Measurements from ENCODE around the gene ADTRP.

The ADTRP gene

GRCh38 chr6:11685481-11686093 lies 93.0 kb downstream of the ADTRP start:
- no peak overlapping the region for H3K27ac ChIP-seq

GRCh38 chr6:11684901-11685480 lies 93.6 kb downstream of the ADTRP start:
- in situ Hi-C loops (cut with HindIII; ENCODE audit: low pct_ligation_motif_present, low sequenced_read_pairs), result no loop called here
- no peak overlapping the region for H3K27ac ChIP-seq

More at GRCh38 chr6:11685481-11686093, 93.0 kb downstream of the ADTRP start:
- in situ Hi-C loops (cut with HindIII; ENCODE audit: low pct_ligation_motif_present, low sequenced_read_pairs), result no loop called here
- H3K36me3 ChIP-seq (replicated peaks), result no peaks in the 10 kb centered on the region
- TF ChIP-seq CTCF (IDR thresholded peaks at IDR 0.05; ENCODE audit: low read depth, low read length, missing control alignments), result no peak
- no peaks in the 10 kb centered on the region for H3K27me3 ChIP-seq (replicated peaks)
- no peak overlapping the region for H3K4me3 ChIP-seq (ENCODE audit: low read depth, low read length)
- peak; percentile 68 for DNase-seq

GRCh38 chr6:11683871-11684270 lies 94.7 kb downstream of the ADTRP start:
- no peak for DNase-seq
- in situ Hi-C loops (cut with HindIII; ENCODE audit: low pct_ligation_motif_present, low sequenced_read_pairs), result no loop called here

More at GRCh38 chr6:11684901-11685480, 93.6 kb downstream of the ADTRP start:
- no peak overlapping the region for H3K4me3 ChIP-seq (ENCODE audit: low read depth, low read length)
- no peak for TF ChIP-seq CTCF (IDR thresholded peaks at IDR 0.05; ENCODE audit: low read depth, low read length, missing control alignments)
- no peak for DNase-seq
- no peaks in the 10 kb centered on the region for H3K27me3 ChIP-seq (replicated peaks)
- no peaks in the 10 kb centered on the region for H3K36me3 ChIP-seq (replicated peaks)

GRCh38 chr6:11682561-11682975 lies 96.0 kb downstream of the ADTRP start:
- Histone ChIP-seq H3K27me3 (replicated peaks) (no peaks in the 10 kb centered on the region), H3K27ac (no peak overlapping the region), H3K36me3 (replicated peaks) (no peaks in the 10 kb centered on the region), H3K4me3 (ENCODE audit: low read depth, low read length) (no peak overlapping the region)
- TF ChIP-seq CTCF (IDR thresholded peaks at IDR 0.05; ENCODE audit: low read depth, low read length, missing control alignments), result no peak
- DNase-seq, result no peak
- in situ Hi-C loops (cut with HindIII; ENCODE audit: low pct_ligation_motif_present, low sequenced_read_pairs), result no loop called here

More at GRCh38 chr6:11683871-11684270, 94.7 kb downstream of the ADTRP start:
- TF ChIP-seq CTCF (IDR thresholded peaks at IDR 0.05; ENCODE audit: low read depth, low read length, missing control alignments), result no peak
- no peak overlapping the region for H3K27ac ChIP-seq
- H3K4me3 ChIP-seq (ENCODE audit: low read depth, low read length), result no peak overlapping the region
- H3K36me3 ChIP-seq (replicated peaks), result no peaks in the 10 kb centered on the region
- H3K27me3 ChIP-seq (replicated peaks), result no peaks in the 10 kb centered on the region

GRCh38 chr6:11681770-11682169 lies 96.8 kb downstream of the ADTRP start:
- no peak for DNase-seq
- peak; percentile 14 for TF ChIP-seq CTCF (IDR thresholded peaks at IDR 0.05; ENCODE audit: low read depth, low read length, missing control alignments)
- no peak overlapping the region for H3K27ac ChIP-seq
- no peak overlapping the region for H3K4me3 ChIP-seq (ENCODE audit: low read depth, low read length)
- in situ Hi-C loops (cut with HindIII; ENCODE audit: low pct_ligation_motif_present, low sequenced_read_pairs), result no loop called here
- no peaks in the 10 kb centered on the region for H3K36me3 ChIP-seq (replicated peaks)
- H3K27me3 ChIP-seq (replicated peaks), result no peaks in the 10 kb centered on the region

All from brain microvascular endothelial cell (primary cell).